Stimulated activated naive CD4-positive, alpha-beta T cell (primary cell): ENCODE data around the gene ARRB1.
A peak's percentile ranks its signal among the peaks of the same experiment; 100 is the strongest.
"Not testable (repeated sequence)": the region's sequence is repeated elsewhere in the genome, so short reads cannot be mapped to it uniquely, and the experiment has no call there.

Experiments used
- DNase-seq, 6 experiments: peaks; one replicate each; lab custom pipeline; 2025; lab: John Stamatoyannopoulos, UW

ARRB1 gene

GRCh38 chr11:75371949-75372876, 20.8 kb upstream of the ARRB1 start:
- DNase-seq: no peak

DNA sequence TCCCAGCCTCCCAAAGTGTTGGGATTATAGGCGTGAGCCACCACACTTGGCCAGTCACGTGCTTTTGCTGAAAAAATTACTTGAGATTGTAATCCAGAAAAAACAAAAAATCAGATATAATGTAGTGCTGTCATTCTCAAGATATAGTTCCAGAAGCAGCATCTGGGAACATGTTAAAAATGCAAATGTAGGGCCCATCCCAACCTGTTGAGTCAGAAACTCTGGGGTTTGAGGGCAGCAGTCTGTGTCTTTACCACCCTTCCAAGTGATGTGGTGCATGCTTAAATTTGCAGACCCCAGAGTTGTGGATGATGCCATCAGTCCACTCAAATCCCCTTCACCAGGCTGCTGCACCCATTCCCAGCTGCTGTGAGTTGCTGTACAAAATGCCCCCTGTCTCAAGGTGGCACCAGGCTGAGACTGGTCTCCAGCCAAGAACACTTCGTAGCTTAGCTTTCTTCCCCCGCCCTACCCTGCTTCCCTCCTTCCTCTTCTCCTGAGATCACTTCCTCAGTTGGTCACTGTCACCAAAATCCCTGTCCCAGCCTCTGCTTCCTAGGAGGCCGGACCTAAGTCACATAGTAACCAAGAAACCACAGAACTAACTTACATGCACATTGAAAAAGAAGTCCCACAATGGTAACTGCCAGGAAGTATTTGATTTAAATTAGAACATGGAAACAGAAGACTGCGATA, 18.2 kb upstream of the ARRB1 start:
- no peak for DNase-seq

DNA sequence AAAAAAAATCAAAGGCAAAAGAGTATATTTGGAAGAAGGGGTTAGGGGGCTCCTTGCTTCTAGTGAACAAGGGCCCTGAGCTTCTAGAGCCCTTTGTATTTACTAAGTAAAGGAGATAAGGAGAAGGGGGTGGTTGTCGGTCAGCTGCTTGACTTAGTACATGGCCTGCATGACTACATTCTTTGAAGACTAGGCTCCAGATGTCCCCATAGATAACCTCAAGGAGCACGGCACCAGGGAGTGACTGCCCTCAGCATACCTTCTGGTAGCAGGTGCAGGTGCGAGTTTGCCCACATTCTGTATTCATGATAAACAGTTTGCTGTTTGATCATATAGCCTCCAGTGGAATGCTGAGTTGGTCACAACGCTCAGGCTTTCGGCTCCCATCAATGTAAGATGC, 15.4 kb upstream of the ARRB1 start:
- not testable (repeated sequence) for DNase-seq

DNA sequence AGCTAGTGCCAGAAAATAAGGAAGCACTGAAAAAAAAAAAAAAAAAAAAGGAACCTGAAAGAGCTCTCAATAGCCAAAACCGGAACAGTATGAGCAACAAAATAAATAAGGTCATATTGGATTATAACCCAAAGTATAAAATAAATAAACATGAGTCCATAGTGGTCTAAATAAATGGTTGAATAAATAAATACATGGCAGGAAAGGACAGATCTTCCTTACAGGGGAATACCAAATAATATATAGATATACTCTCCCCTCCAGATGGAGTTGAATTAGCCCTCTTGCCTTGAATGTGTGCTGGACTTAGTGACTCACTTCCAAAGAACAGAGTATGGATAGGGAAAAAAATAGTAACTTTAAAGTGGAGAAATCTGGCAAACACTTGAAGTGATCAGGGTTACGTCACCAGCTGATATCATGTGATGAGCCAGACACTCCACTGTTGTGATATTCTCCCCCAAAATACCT, 14.3 kb upstream of the ARRB1 start:
- DNase-seq: no peak

- DNase-seq: not testable (repeated sequence)
These were observed 10.8 kb upstream of the ARRB1 start for GRCh38 chr11:75362285-75362684.

- no peak for DNase-seq
These were observed 5.2 kb upstream of the ARRB1 start for GRCh38 chr11:75356613-75357012.

- no peak for DNase-seq
These were observed 3.6 kb upstream of the ARRB1 start for GRCh38 chr11:75355051-75355450.

- peak in 1 of 6 experiments; percentile 12 for DNase-seq
These were observed 1.2 kb upstream of the ARRB1 start for GRCh38 chr11:75352588-75353206.

- DNase-seq: peak; percentile 43 to 78 (median 54)
These were observed 528 bp upstream of the ARRB1 start for GRCh38 chr11:75351791-75352587.

- DNase-seq: peak in 5 of 6 experiments; percentile 26 to 69 (median 49)
These were observed 519 bp downstream of the ARRB1 start for GRCh38 chr11:75350743-75351540.

- peak in 1 of 6 experiments; percentile 28 for DNase-seq
These were observed 1.2 kb downstream of the ARRB1 start for GRCh38 chr11:75350122-75350742.

DNA sequence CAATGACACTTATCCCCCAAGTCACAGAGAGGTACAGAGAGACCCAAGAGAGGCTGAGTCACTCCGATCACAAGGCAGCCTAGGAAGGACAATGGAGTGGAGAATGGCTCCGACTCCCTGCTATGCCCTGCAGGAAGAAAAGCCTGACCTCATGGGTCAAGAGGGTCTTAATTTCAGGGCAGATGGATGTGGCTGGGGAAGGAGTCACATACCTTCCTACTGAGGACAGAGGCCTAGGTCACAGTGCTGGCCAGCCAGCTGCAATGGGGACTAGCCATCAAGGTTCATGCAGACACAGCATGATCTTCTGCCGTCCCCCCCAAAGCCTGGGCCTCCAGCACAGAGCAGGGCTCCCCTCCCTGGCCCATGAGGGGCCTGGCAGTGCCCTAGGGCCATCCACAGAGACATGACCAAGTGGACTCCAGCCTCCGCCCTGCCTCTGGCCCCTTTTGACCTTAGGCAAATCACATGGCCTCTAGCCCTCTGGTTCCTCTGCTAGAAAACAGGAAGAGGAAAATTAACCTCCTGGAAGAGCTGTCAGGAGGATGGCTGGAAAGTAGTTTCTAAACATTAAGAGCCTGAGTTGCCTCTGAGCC, 1.8 kb downstream of the ARRB1 start:
- no peak for DNase-seq

- DNase-seq: no peak
These were observed 3.5 kb downstream of the ARRB1 start for GRCh38 chr11:75347781-75348566.

DNA sequence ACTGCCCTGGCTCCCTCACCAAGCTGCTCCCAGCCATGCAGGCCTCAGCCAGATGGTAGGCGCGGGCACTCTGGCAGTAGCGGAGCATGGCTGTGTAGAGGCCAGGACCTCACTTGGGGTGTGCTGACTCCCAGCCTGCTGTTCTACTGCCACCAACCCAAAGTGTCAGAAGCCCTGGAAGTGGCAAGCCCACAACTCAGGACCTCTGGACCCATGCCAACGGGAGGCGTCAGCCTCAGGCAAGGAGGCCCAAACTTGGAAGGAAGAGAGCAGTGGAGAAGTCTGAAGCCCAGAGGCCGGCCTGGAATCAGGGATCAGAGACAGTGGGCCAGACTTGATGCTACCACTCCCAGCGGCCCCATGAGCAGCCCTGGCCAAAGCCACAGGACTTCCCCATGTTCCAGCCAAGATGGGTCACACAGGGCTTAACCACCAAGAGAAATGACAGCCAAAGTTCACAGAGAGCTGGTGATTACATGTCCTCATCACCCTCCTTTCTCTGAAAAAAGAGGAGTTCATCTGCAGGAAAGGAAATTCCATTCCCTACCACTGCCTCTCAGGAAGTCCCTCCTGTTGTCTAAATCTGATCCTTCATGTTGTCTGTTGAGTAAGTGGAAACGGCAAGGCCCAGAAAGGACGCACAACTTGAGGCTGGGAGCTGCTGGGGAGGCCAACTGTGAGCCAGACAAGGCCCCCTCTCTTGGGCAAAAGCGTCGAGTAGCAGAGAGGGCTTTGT, 4.4 kb downstream of the ARRB1 start:
- DNase-seq: no peak

DNA sequence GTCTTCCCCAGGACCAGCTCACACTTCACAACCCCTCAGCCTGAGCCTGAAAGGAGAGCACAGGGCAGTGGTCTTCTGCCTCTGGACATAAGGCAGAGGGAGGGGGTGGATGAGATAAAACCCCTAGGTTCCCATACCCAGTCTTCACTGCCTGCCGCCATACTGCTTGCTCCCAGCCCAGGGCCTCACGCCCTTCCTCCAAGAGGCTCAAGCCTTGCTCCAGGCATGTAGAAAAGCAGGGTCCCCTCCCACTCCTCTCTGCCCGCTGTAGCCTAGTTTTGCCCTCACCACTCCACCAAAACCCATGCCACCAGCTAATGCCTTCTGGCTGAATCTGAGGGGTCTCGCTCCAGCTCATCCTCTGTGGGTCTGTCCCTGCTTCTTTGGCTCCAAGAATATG, 5.2 kb downstream of the ARRB1 start:
- DNase-seq: no peak

GRCh38 chr11:75345455-75346160, 5.9 kb downstream of the ARRB1 start:
- DNase-seq: no peak

DNA sequence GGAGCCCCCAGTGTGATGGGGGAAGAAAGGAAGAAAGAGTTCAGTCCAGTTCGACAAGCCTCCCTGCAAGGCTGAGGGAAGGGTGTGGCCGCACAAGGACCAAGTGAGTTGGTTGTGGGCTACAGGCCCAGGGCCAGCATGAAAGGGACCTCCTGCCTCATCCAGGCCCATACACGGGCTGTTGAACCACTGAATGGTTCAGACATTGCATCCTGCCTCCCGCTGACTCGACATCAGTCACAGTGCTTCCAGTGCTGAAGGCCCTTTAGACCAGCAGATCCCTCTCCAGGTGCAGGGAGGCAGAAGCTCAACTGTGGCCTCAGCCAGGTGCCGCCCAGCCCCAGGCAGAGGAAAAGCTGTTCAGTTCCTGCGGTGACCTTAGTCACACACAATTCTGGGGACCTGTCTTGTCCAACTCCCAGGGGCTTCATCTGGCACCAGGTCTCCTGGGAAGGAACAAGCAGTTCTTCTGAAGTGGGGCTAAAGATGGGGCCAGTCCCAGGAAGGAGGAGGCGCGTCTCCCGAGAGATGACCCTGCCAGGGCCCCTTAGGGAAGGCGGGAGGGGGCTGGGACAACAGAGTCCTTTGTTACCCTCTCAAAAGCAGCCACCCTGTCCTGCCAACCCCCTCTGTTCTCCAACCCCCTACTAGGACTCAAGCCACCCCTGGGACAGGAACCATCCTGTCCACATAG, 6.6 kb downstream of the ARRB1 start:
- no peak for DNase-seq
